HG03457 (cell line): ENCODE results near the gene NUB1.
"Not testable (repeated sequence)": the region's sequence is repeated elsewhere in the genome, so short reads cannot be mapped to it uniquely, and the experiment has no call there.

Experiments
- ATAC-seq: cut with Tn5 transposase; IDR thresholded peaks from one replicate; pipeline ENCODE4 v1.9.1; 2021; ENCODE audit warnings: moderate number of reproducible peaks; ENCODE audit not compliant: unreplicated experiment

NUB1 gene

DNA sequence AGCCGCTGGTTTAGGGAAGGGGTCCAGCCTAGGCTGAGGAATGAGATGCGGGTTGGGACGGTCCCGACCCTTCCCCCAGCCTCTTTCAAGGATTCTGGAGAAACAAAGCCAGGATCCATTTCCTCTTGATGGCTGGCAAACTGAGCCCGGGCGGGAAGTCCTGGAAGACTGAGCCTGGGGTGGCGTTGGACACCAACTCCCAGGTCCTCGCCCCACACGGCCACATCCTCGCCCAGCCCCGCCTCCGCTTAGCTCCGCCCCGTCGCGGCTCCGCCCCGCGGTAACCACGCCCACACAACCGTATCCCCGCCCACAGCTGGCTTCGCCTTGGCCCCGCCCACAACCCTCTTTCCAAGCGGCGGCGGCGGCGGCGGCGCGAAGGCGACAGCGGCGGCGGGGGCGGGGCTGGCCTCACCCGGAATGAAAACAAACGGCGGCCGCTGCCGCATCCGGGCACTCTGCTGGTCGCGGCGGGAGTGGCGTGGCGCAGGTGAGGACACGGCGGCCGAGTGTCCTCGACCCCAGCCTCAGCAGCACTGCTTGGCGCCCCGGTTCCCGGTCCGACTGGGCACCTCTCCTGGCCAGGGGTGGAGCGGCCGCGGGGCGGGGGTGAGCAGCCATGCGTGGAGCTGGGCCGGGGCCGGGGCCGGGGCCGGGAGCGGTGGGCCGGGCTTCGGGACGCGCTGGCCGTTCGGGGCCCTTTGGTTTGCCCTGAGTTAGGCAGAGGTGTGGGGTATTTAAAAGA, at the start of gene NUB1:
Gene NUB1 (plus strand): TSS at position 456 of the 745 bp plus-strand sequence. CDS start 3,538 bp downstream, outside the sequence.
- ATAC-seq = peak; percentile 35

DNA sequence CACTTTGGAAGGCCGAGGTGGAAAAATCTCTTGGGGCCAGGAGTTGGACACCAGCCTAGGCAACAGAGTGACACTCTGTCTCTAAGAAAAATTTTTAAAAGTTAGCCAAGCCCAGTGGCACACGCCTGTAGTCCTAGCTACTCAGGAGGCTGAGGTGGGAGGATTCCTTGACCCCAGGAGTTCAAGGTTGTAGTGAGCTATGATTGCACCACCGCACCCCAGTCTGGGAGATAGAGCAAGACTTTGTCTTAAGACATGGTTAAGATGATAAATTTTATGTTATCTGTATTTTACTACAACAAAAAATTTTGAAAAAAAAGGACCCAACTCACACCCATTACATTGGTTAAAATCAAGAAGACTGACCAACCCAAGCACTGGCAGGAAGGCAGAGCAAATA, 48.8 kb upstream of the NUB1 start:
- no peak for ATAC-seq

DNA sequence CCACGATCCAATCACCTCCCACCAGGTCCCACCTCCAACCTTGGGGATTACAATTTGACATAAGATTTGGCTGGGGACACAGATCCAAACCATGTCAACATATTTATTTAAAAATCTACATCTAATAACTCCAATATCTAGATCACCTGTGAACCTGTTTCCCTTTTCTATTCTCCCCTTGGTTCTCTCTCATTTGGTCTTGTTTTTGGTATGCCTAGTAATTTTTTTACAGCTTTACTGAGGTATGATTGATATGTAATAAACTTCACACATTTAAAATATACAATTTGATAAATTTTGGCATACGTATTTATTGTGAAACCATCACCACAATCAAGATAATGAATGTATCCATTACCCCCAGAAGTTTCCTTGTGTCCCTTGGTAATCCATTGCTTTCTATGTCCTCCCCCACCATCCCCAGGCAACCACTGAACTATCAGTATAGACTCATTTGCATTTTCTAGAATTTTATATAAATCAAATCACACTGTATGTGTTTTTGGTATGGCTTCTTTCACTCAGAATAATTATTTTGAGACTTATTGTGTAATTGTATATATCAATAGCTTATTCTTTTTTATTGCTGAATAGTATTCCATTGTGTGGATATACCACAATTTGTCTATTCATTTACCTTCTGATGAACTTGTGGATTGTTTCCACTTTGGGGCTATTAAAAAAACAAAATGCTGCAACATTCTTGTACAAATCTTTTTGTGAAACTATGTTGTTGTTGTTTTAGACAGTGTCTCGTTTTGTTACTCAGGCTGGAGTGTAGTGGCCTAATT, 45.2 kb upstream of the NUB1 start:
- no peak for ATAC-seq

DNA sequence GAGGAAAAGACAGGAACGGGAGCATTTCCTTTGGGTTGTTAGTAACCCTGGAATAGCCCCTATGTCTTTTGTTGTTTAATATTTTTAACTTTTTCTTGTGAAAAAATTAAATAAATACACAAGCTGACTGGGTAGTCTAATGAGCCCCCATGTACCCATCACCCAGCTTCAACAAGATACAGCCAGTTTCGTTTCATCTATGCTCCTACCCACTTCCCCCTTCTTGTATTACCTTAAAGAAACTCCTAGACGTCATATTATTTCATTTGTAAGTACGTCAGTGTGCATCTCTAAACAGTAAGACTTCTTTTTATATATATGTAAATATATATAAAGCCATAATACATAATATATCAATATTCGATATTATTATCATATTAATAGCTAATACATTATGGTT, 42.8 kb upstream of the NUB1 start:
- ATAC-seq = no peak

DNA sequence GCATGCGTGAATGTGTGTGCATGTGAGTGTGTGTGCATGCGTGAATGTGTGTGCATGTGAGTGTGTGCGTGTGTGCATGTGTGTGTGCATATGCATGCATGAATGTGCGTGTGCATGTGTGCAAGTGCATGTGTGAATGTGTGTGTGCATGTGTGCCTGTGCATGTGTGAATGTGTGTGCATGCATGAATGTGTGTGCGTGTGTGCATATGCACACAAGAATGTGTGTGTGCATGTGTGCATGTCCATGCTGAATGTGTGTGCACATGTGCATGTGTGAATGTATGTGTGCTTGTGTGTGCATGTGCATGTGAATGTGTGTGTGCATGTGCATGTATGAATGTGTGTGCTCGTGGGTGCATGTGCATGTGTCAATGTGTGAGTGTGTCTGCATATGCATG, 42.1 kb upstream of the NUB1 start:
- ATAC-seq = no peak

GRCh38 chr7:151299940-151300645, 41.5 kb upstream of the NUB1 start:
- ATAC-seq = no peak

DNA sequence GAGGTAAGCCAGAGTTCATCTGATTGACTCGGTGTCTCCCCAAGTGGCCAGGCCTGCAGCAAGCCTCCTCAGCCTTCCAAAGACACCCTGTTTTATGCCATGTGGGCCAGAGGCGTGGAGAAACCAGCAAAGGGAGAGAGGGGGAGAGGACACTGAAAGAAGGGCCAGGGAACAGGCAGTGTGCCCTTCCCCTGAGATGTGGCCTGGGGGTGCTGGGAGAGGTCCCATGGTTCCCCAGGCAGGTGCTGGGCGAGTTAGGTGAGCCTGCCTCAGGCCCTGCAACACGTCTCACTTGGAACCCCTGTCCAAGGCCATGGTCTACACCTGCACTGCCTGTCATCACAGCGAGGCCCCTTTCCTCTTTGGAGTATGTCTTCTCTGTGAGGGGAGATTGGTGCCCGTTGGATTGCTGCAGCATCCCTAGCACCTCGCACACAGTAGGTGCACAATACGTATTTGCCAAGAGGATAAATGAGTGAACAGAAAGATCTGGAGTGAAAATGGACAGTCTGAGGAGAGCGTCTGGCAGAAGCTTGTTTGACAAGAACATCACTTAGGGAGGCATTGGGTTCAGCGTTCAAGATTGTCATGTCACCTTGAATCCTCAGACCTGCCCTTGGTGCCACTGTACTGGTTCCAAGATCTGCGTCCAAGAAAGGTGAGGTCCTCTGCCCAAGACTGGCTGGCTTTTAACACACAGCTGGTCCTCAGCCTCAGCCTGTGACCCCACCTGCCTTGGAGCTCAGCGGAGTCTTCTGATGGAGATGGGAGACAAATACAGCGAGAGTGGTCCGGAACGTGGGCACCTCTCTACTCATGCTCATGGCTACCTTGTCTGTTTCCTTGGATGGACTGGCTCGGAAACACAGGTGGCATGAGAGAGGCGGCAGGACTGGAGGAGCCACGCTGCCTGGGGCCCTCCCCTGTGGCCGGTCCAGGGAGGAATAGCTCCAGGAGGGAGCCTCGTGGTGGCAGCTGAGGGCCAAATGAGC, 39.8 kb upstream of the NUB1 start:
- ATAC-seq = no peak

- ATAC-seq = not testable (repeated sequence)
These were observed 37.4 kb upstream of the NUB1 start for GRCh38 chr7:151304251-151304650.

DNA sequence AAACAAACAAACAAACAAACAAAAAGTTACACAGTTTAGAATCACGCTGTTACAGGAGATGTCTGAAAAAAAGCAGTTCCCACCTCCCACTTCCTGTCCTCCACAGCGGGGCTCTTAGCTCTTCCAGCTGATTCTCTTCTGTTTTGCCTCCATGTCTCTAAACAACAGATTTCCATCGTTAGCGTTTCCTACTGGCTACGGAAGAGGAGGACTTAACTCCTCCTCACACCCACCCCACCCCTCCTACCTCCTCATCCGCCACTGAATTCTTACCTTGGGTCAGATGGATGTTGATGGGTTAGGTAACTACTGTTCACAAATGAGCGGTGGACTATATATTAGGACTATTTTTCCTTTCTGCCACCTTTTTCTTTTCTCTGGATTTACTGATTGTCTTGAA, 36.8 kb upstream of the NUB1 start:
- ATAC-seq = no peak

DNA sequence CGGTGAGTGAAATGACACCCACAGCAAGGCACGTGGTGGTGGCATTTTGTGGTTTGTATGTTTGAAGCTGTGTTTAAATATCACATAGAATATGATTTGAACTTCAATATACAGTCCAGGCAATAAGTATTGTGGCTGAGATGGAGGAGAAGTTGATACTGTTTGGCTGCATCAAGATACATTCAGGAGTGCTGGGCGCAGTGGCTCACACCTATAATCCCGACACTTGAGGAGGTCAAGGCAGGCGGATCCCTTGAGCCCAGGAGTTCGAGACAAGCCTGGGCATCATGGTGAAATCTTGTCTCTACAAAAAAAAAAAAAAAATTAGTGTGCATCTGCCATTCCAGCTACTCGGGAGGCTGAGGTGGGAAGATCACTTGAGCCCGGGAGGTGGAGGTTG, 35.2 kb upstream of the NUB1 start:
- no peak for ATAC-seq

GRCh38 chr7:151306860-151307259, 34.8 kb upstream of the NUB1 start:
- ATAC-seq = no peak

- no peak for ATAC-seq
These were observed 34.1 kb upstream of the NUB1 start for GRCh38 chr7:151307536-151307935.

GRCh38 chr7:151308256-151308655, 33.4 kb upstream of the NUB1 start:
- ATAC-seq = no peak

- no peak for ATAC-seq
These were observed 32.8 kb upstream of the NUB1 start for GRCh38 chr7:151308791-151309190.

DNA sequence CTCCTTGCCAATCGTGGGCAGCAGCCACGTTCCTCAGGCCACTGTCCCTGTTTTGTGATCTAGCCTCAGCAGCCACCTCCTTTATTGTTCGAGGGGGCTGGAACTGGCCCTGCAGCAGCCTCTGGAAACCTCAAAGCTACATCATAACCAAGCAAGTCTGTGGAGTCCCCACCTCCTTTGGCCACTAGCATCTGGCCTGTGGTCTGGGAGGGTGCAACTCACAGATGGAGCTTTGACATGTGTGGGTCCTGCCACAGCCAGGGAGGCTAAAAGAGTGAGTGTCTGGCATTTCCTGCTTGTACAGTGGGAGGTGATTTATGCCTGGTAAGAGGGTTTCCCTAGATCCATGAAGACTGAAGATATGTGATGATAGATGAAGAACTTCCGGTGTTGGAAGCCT, 32.3 kb upstream of the NUB1 start:
- no peak for ATAC-seq

GRCh38 chr7:151310578-151310977, 31.0 kb upstream of the NUB1 start:
- ATAC-seq = no peak

DNA sequence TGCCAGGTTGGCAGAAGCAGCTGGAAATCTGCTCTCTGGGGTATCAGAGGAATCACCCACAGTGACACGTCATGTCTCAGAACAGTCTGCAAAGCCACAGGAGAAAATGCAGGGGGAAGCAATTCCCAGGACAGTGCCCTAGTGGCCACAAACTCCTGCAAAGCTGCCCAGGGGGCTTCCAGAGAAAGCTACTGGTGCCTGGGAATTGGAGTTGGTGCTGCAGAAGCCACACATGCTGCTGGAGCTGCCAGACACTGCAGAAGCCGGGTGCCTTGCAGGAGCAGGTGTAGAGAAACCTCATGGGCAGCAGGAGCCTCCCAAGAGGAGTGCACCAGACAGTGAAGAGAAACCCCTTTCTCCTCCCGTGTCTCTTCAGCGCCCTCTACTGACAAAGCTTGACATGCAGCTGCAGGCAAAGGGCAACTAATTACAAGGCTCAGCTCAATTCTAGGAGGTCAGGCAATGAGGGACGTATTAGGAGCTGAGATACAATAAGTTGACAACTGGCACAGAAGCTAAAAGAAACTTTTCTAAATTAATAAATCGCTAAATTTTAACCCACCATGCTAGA, 30.2 kb upstream of the NUB1 start:
- no peak for ATAC-seq

- no peak for ATAC-seq
These were observed 29.3 kb upstream of the NUB1 start for GRCh38 chr7:151312356-151312755.

DNA sequence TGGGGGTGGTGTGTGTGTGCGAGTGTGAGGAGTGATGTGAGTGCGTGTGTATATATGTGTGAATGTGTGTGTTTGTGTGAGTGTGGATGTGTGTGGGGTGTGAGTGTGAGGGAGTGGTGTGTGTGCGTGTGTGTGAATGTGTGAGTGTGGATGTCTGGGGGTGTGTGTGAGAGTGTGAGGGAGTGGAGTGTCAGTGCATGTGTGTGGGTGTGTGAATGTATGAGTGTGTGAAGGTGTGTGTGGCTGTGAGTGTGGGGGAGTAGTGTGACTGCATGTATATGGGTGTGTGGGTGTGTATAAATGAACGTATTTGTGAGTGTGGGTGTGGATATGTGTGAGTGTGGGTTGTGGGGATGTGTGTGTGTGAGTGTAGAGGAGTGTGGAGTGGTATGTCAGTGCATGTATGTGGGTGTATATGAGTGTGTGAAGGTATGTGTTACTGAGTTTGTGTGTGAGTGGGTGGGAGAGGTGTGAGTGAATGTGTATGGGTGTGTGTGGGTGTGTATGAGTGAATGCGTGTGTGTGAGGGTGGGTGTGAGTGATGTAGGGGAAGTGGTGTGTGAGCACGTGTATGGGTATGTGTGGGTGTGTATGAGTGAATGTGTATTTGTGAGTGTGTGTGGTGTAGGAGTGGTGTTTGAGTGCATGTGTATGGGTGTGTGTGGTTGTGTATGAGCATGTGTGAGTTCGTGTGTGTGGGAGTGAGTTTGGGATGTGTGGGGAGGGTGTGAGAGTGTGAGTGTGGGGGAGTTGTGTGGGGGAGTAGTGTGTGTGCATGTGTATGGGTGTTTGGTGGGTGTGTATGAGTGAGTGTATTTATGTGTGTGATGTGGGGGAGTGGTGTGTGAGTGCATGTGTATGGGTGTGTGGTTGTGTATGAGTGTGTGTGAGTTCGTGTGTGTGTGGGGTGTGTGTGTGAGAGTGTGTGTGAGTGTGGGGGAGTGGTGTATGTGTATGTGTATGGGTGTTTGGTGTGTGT, 28.5 kb upstream of the NUB1 start:
- no peak for ATAC-seq
